ENCODE measurements around the gene ZNF3.

ZNF3 gene

GRCh38 chr7:100089458-100090196 lies 8.1 kb upstream of the ZNF3 start:
- no peak for DNase-seq (ENCODE audit: low spot score)
- no peak for TF ChIP-seq CTCF (conservative IDR thresholded peaks at IDR 0.05; ENCODE audit: low read depth)
- POLR2A ChIA-PET (ENCODE audit: low non-redundant PET): no interaction called here
- H3K27ac ChIP-seq: peak overlapping the region; percentile 85
- CTCF ChIA-PET: interaction anchor here (0.7 kb wide), 1 partner anchor 100 kb away, joined by 3 read pairs; no protein-coding TSS in a partner anchor

GRCh38 chr7:100088621-100089457 lies 7.3 kb upstream of the ZNF3 start, which contains the start of gene COPS6:
TSS of gene COPS6 (plus strand) at chr7:100088969. CDS start at chr7:100088991, 22 bp downstream.
- ChIA-PET POLR2A (ENCODE audit: low non-redundant PET) (interaction anchor here (1.5 kb wide), 1 partner anchor 12 kb away, joined by 4 read pairs; no protein-coding TSS in a partner anchor), CTCF (no interaction called here)
- H3K27ac ChIP-seq: peak within 1 kb of the TSS; percentile 85
- no peak for TF ChIP-seq CTCF (conservative IDR thresholded peaks at IDR 0.05; ENCODE audit: low read depth)
- DNase-seq (ENCODE audit: low spot score): peak; percentile 59

- no peak for DNase-seq (ENCODE audit: low spot score)
- ChIA-PET POLR2A (ENCODE audit: low non-redundant PET) (interaction anchor here (0.7 to 1.5 kb wide), 2 partner anchors 12 to 573 kb away, joined by 4 to 10 read pairs; no protein-coding TSS in a partner anchor), CTCF (no interaction called here)
- H3K27ac ChIP-seq: peak overlapping the region; percentile 85
- TF ChIP-seq CTCF (conservative IDR thresholded peaks at IDR 0.05; ENCODE audit: low read depth): no peak
These were observed 6.6 kb upstream of the ZNF3 start for GRCh38 chr7:100088095-100088620.

- POLR2A ChIA-PET (ENCODE audit: low non-redundant PET): interaction anchor here (0.7 to 1.5 kb wide), 3 partner anchors 13 to 574 kb away, joined by 4 to 10 read pairs (median 4); no protein-coding TSS in a partner anchor
These were observed 5.7 kb upstream of the ZNF3 start for GRCh38 chr7:100087055-100087750.

GRCh38 chr7:100085515-100085914 lies 4.0 kb upstream of the ZNF3 start:
- TF ChIP-seq CTCF (conservative IDR thresholded peaks at IDR 0.05; ENCODE audit: low read depth): no peak
- ChIA-PET CTCF (interaction anchor here (0.5 kb wide), 1 partner anchor 1493 kb away, joined by 9 read pairs; no protein-coding TSS in a partner anchor), POLR2A (ENCODE audit: low non-redundant PET) (no interaction called here)
- H3K27ac ChIP-seq: peak overlapping the region; percentile 85
- no peak for DNase-seq (ENCODE audit: low spot score)

More at GRCh38 chr7:100087055-100087750, 5.7 kb upstream of the ZNF3 start:
- CTCF ChIA-PET: no interaction called here
- H3K27ac ChIP-seq: peak overlapping the region; percentile 85
- peak; percentile 70 for DNase-seq (ENCODE audit: low spot score)
- no peak for TF ChIP-seq CTCF (conservative IDR thresholded peaks at IDR 0.05; ENCODE audit: low read depth)

Data from RWPE1 (cell line).